Lower lobe of right lung (tissue), 2 donors: Measurements from ENCODE around the gene CDADC1. TPM values are rescaled to one million over a fixed set of nuclear protein-coding genes. Genes with fewer than 3 reads are reported as not detected.

ENCODE experiments used
- ATAC-seq, 2 donors: fragments of 200-7000 bp; cut with Tn5 transposase; one replicate each; pipeline ENCODE4 v1.9.1; 2020 to 2022; ENCODE audit warnings: mild to moderate bottlenecking in 2 of 2, moderate library complexity in 2 of 2
- DNase-seq: peaks from one replicate; pipeline ENCODE4 v3.0.0-alpha.2; 2020
- H3K27ac ChIP-seq: fragments of 200-600 bp; one replicate; pipeline ENCODE4 v1.8.0; 2022
- H3K27me3 ChIP-seq: fragments of 200-600 bp; one replicate; pipeline ENCODE4 v1.8.0; 2022; ENCODE audit warnings: low read depth
- H3K36me3 ChIP-seq: fragments of 200-600 bp; one replicate; pipeline ENCODE4 v1.8.0; 2022; ENCODE audit warnings: mild to moderate bottlenecking
- H3K4me1 ChIP-seq: fragments of 200-600 bp; one replicate; pipeline ENCODE4 v1.8.0; 2022
- H3K4me3 ChIP-seq: fragments of 200-600 bp; one replicate; pipeline ENCODE4 v1.8.0; 2022; ENCODE audit warnings: mild to moderate bottlenecking
- H3K9me3 ChIP-seq: fragments of 200-600 bp; one replicate; pipeline ENCODE4 v1.8.0; 2022
- intact Hi-C: fragments of 100-400 bp; cut with DNase I; formaldehyde crosslinking; loops from one replicate; pipeline ENCODE4 v1.11.0; 2022
- total RNA-seq: library from RNA; stranded (reverse); fragmentation: NEBNext Ultra II Directional; extraction: Animal tissue kit (Norgen Biotek cat#: 25700); gene quantifications from one replicate; pipeline ENCODE4 v1.2.1, GENCODE V29; 2021
- TF ChIP-seq, protein P1 (sequence below): fragments of 200-600 bp; IDR thresholded peaks from one replicate; pipeline ENCODE4 v1.8.0; 2022; ENCODE audit warnings: antibody characterized with exemption, mild to moderate bottlenecking
- donor health status: DM: no; HTN: yes; CAD: no; lungs with severe emphysema.

CDADC1 gene
- total RNA-seq, 1 donor from 2014 or later = 7.9 TPM

DNA sequence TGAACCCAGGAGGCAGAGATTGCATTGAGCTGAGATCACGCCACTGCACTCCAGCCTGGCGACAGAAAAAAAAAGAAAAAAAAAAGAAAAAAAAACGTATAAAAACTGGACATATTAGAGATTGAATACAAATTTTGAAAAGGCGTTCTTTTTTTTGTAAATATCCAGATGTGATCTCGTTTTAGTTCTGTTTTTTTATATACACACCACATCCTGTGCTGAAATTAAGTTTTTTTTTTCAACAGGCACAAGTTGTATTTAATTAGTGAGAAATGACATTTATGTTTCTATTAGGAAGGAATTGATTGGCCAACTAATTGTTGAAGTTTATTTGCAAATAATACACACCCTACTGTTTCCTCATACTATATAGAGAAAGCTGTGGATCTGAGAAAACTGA lies 3.6 kb downstream of the CDADC1 start:
- intact Hi-C loops = no loop called here
- Histone ChIP-seq H3K4me3 (no peak overlapping the region), H3K36me3 (peaks cover 8% of the 10 kb centered on the region), H3K4me1 (peaks cover 28% of the 10 kb centered on the region), H3K27ac (no peak overlapping the region), H3K27me3 (no peaks in the 10 kb centered on the region), H3K9me3 (no peaks in the 10 kb centered on the region)
- no peak for DNase-seq
- TF ChIP-seq, protein P1, sequence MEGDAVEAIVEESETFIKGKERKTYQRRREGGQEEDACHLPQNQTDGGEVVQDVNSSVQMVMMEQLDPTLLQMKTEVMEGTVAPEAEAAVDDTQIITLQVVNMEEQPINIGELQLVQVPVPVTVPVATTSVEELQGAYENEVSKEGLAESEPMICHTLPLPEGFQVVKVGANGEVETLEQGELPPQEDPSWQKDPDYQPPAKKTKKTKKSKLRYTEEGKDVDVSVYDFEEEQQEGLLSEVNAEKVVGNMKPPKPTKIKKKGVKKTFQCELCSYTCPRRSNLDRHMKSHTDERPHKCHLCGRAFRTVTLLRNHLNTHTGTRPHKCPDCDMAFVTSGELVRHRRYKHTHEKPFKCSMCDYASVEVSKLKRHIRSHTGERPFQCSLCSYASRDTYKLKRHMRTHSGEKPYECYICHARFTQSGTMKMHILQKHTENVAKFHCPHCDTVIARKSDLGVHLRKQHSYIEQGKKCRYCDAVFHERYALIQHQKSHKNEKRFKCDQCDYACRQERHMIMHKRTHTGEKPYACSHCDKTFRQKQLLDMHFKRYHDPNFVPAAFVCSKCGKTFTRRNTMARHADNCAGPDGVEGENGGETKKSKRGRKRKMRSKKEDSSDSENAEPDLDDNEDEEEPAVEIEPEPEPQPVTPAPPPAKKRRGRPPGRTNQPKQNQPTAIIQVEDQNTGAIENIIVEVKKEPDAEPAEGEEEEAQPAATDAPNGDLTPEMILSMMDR = no peak
- ATAC-seq = no peak

DNA sequence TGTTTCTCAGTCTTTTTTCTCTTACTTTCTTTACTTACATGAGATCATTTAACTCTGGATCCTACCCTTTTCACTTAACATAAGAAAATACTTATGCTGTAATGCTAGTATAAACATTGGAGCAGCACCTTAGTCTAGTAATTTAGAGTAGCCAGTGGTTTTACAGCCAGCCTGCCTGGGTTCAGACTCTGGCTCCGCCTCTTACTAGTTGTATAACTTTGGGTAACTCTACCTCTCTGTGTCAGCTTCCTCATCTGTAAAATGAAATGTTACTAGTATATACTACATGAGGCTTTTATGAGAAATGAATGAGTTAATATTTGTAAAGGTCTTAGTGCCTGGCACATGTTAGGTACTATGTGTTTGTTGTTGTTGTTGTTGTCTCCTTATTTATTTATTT lies 5.6 kb downstream of the CDADC1 start:
- ATAC-seq (no peak), DNase-seq (no peak)
- H3K4me1 ChIP-seq = peaks cover 22% of the 10 kb centered on the region

DNA sequence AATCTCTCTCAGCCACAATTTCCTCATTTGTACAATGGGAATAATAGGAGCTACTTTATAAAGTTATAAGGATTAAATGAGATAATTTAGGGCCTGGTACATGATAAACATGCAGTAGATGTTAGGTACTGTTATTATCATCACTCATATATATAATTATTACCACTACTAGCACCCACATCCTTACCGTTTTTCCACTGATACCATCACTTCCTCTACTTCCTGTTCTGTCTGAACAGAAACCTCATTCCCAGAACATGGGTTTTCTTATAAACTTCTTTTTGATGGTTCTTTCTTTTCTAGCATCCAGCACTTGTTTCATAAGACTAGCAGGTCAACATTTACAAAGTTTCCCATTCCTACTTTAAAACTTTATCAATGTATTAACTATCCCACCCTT lies 6.3 kb downstream of the CDADC1 start:
- H3K36me3 ChIP-seq = peaks cover 22% of the 10 kb centered on the region
- ATAC-seq = no peak
- no peak for DNase-seq
- intact Hi-C loops = no loop called here
- H3K4me3 ChIP-seq = no peak overlapping the region
- no peaks in the 10 kb centered on the region for H3K27me3 ChIP-seq
- no peaks in the 10 kb centered on the region for H3K9me3 ChIP-seq
- H3K27ac ChIP-seq = no peak overlapping the region
- H3K4me1 ChIP-seq = peaks cover 17% of the 10 kb centered on the region
- TF ChIP-seq, protein P1 = no peak

More for the DNA sequence above, 5.6 kb downstream of the CDADC1 start:
- Histone ChIP-seq H3K36me3 (peaks cover 22% of the 10 kb centered on the region), H3K27me3 (no peaks in the 10 kb centered on the region), H3K4me3 (no peak overlapping the region), H3K27ac (no peak overlapping the region), H3K9me3 (no peaks in the 10 kb centered on the region)
- TF ChIP-seq, protein P1 = no peak
- intact Hi-C loops = no loop called here

DNA sequence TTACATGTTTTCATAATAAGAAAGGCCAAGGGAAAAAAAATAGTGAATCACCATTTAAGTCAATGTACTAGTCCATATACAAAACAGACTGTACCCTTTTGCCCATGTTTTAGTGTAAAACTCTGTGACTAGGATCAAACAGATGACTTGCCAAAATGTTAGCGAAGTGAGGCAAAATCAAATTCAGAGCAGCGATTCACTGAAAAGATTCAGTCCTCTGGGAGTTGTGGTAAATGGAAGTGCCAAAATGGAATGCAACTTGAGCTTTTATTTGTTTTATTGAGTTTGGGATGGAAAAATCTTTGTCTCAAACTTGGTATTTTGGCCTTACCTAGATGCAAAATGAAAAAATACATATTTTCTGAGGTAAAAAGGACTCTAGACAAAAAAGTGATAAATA lies 9.1 kb downstream of the CDADC1 start:
- intact Hi-C loops = no loop called here
- Histone ChIP-seq H3K4me3 (no peak overlapping the region), H3K27me3 (no peaks in the 10 kb centered on the region), H3K36me3 (peaks cover 48% of the 10 kb centered on the region), H3K9me3 (no peaks in the 10 kb centered on the region), H3K4me1 (peaks cover 3% of the 10 kb centered on the region), H3K27ac (no peak overlapping the region)
- TF ChIP-seq, protein P1 = no peak
- no peak for DNase-seq
- ATAC-seq = no peak

DNA sequence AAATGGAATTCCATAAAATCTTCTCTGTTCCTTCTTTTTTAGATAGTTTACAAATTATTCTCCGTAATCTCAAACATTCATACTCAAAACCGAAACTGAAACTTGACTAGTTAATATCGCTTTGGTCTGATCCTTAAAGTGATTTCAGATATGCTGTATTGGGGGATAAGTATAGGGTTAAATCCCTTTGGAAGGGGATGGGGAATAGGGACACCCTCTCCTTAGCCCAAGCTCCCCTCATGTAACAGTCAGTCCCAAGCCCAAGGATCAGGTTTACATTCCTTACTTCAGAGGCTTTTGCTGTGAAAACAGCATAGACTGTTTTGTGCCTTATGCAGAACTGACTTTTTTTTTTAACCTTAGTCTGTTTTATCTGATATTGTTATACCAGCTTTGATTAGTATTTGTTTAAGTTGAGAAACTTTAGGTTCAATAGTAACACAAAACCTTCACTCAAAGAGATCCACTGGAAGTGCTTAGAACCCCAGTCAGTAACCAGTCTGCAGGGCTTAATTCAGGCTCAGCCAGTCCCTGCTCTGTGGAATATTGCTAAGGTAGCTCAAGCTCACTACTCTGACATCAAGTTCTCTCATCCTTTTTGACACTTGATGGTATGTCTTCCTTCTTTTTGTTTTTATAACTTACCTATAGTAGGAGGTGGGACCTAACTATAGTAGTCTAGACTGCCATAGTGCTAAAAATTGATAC lies 10.5 kb downstream of the CDADC1 start:
- H3K27me3 ChIP-seq = no peaks in the 10 kb centered on the region
- no peak for DNase-seq
- H3K9me3 ChIP-seq = no peaks in the 10 kb centered on the region
- peak overlapping the region; percentile 22 for H3K27ac ChIP-seq
- H3K4me3 ChIP-seq = peak overlapping the region; percentile 44
- H3K36me3 ChIP-seq = peaks cover 61% of the 10 kb centered on the region
- TF ChIP-seq, protein P1 = no peak
- intact Hi-C loops = no loop called here
- H3K4me1 ChIP-seq = peaks cover 3% of the 10 kb centered on the region
- peak; percentile 30 to 53 for ATAC-seq
